Keratinocyte (primary cell): ENCODE results near the gene NDUFV1.

Experiments
- CTCF ChIP-seq, 3 experiments: IDR thresholded peaks in 1 of 3; conservative IDR thresholded peaks in 1 of 3; optimal IDR thresholded peaks in 1 of 3; 2 replicates in 2 of 3; 3 replicates in 1 of 3; pipeline versions ENCODE3 to v1.5.1; 2011; ENCODE audit warnings: low read length in 3 of 3, mild to moderate bottlenecking in 3 of 3, moderate library complexity in 2 of 3, control low read depth in 1 of 3, inconsistent platforms in 1 of 3; ENCODE audit not compliant: insufficient read depth in 2 of 3; ENCODE audit errors: extremely low read depth in 1 of 3
- EZH2 ChIP-seq: IDR thresholded peaks from one replicate; pipeline ENCODE4 v1.6.1; 2012; ENCODE audit warnings: inconsistent platforms, mild to moderate bottlenecking, low read length, moderate library complexity

GRCh38 chr11:67604815-67605214, 1.9 kb upstream of the NDUFV1 start:
- TF ChIP-seq CTCF (optimal IDR thresholded peaks at IDR 0.05 in 1 of 3, IDR thresholded peaks at IDR 0.05 in 1 of 3, conservative IDR thresholded peaks at IDR 0.05 in 1 of 3; ENCODE audit: extremely low read depth in 1 of 3, insufficient read depth in 2 of 3, low read length in 3 of 3) (no peak), EZH2 (no peak)
